NCI-H2107 (cell line): ENCODE data around the gene TNIP1.

Source experiments
- DNase-seq: peaks from one replicate; lab custom pipeline; 2025; lab: John Stamatoyannopoulos, UW

Gene TNIP1

DNA sequence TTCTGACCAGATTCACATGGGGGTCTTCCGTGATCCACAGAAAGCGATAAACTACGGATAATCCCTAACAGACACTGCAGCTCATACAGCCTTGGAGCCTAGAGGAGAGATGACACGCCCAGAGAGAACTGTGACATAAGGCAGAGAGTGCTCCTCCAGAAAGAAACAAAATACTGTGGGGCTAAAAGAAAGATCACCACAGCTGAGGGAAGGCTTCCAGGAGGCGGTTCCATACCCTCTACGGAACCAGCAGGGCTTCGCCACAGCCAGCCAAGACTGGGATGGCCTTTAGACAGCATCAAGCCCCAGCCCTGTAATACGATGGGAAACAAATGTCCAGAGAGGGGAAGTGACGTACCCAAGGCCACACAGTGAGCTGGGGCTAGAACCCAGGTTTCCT, 41.2 kb downstream of the TNIP1 start:
- DNase-seq, result no peak

DNA sequence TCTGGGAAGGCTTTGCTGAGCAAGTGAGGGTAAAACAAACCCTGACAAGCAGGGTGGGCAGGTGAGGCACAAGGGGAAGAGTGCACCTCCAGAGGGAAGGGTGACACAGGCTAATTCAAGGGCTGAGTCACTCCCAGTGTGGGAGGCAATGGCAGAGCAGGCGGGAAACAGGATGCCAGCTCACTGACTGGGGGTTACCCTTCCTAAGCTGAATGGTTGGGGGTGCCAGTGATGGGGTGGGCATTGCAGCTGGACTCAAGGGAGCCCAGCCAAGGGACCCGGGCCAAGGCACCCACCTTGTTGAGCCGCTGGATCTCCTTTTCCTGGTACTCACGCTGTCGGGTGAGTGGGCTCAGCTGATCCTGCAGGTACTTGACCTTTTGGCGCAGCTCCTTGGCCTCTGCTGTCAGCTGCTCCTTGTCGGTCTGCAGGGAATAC, 42.0 kb downstream of the TNIP1 start:
- DNase-seq, result no peak

- no peak for DNase-seq
Observed at GRCh38 chr5:151038412-151038745, 42.5 kb downstream of the TNIP1 start.

DNA sequence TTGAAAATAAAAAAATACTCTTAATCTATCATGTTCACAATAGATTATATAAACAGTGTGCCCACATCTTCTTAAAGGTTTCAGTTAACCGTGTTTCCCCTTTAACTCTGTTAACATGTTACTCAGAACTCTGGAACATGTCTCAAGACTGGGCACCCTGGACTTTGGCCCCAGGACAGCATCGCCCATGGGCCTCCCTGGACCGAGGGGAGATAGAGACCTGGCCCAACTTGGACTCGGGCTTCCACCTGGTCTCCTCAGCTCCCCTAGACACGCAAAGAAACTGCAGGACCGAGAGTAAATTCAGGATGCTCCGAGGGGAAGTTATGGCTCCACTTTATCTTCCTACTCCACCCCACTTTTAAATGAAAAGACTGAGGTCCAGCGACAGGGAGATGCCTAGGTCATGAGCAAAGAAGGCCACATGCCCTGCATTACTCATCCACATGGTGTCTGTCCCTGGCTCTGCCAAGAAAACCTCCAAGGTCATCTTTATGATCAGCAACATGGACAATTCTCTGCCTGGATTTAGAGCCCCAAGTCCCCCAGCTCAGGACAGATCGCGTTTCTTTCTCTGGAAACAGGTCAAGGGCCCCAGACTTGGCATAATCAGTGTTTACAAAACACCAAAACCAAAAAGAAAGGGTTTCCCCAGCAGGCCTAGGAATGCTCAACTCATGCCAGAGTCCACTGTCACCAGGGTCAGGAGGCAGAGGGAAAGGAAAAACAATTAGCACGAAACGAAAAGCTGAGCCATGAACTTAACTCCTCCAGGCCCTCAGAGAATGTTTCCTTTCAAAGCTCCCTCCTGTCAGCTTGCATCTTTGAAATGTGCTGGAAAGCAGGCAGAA, 43.0 kb downstream of the TNIP1 start:
- DNase-seq, result no peak

DNA sequence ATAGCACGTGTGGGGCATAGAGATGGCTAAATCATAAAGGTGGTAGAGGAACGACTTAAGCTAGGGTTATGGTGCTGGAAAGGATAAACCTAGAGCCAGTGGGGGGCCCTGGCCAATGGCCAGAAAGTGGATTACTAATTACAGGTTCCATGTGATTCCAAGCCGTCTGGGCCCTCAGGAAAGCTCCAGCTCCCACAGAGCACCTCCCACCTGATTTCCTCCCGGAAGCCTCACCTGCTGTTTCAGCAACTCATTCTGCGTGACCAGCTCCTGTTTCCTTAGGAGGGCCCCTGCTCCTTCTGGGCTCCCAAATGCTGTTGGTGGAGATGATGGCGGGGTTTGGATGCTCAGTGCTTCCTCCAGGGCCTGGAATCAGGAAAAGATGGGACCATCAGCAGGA, 44.3 kb downstream of the TNIP1 start:
- DNase-seq, result no peak

DNA sequence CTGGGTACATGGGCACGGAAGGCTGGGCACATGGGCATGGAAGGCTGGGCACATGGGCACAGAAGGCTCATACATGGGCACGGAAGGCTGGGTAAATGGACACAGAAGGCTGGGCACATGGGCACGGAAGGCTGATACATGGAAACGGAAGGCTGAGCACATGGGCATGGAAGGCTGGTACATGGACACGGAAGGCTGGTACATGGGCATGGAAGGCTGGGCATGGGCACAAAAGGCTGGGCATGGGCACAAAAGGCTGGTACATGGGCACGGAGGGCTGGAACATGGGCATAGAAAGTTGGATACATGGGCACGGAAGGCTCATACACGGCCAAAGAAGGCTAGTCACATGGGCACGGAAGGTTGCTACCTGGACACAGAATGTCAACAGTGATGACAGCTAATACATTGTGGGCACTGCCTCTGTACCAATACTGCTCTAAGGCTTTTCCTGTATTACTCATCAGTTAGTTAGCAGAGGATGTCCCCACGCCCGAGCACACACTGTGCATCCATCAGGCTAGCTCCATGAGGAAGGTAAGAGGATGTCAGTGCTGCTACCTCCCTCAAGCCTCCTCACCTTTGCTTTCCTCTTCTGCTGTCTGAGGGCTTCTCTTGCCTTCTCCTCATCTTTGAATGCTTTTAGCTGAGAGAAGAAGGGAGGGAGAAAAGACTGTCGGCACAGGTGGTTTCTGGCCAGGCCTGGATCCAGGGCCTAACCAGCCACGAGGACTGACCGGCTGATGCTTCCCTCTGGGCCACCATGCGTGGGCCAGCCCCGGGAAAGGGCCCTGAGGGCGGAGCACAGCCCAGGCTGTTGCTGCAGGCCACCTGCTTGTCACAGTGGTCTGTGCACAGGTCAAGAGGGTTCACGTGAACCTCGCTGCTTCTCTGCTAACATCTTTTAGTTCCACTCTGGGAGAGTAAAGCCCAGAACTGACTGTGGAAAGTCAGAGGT, 46.1 kb downstream of the TNIP1 start:
- DNase-seq, result no peak

DNA sequence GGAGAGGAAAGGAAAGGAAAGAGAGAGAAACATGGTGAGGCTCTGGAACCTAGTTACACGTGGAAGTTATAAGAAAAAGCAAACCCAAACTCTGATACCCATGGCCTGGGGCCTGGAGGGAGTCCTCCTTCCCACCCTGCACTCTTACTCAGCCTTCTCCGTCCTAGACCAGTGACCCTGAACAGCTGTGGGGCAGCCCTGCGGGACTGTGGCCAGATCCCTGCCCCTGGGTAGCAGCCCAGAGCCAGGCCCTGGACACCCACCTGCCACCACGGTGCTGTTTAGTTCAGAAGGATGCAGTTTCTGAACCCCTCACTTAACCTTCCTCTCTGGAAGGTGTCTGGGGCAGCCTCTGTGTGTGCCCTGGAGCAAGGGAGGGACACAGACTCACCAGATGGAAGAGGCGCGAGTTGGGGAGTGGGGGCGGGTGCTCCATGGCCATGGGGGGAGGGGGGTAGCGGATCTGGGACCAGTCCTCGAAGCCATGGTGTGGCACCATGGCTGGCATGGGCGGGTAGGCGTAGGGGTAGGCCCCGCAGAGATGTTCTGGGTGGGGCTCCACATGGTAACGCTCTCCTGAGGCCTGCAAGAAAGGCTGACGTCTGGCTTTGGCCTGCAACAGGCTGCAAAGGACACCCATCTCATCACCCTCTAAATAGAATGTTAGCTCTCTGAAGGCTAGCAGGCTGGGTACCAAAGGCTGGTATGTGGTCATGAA, 47.5 kb downstream of the TNIP1 start:
- no peak for DNase-seq

DNA sequence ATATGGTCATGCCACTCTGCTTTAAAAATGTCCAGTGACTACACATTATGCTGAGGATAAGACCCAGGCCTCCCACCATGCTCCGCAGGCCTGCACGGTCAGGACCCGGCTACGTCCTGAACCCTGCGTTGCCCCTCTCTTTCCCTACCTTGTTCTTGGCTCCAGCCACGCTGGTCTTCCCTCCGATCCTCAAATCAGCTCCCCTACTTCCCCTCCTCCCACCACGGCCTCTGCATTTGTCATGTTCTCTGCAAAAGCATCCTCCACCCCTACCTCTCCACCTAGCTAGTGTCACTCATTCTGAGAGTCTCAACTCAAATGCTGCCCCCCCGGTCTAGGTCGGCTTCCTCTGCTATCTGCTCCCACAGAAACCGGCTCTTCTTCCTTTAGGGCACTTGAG, 49.3 kb downstream of the TNIP1 start:
- DNase-seq, result no peak

- DNase-seq, result no peak
Observed at GRCh38 chr5:151030379-151030778, 50.5 kb downstream of the TNIP1 start.

DNA sequence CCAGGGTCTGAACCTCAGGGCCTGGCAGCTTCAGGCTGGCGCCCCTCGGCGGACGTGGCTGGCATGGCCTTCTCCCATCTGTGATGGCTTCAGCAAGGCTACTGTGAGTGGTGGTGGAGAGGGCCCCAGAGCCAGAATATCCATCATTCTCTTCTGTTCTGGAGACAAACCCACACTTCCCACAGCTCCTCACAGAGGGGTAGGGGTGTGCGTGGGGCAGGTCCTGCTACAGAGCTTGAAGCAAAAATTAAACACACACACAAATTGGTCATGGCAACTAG, 50.8 kb downstream of the TNIP1 start:
- no peak for DNase-seq

DNA sequence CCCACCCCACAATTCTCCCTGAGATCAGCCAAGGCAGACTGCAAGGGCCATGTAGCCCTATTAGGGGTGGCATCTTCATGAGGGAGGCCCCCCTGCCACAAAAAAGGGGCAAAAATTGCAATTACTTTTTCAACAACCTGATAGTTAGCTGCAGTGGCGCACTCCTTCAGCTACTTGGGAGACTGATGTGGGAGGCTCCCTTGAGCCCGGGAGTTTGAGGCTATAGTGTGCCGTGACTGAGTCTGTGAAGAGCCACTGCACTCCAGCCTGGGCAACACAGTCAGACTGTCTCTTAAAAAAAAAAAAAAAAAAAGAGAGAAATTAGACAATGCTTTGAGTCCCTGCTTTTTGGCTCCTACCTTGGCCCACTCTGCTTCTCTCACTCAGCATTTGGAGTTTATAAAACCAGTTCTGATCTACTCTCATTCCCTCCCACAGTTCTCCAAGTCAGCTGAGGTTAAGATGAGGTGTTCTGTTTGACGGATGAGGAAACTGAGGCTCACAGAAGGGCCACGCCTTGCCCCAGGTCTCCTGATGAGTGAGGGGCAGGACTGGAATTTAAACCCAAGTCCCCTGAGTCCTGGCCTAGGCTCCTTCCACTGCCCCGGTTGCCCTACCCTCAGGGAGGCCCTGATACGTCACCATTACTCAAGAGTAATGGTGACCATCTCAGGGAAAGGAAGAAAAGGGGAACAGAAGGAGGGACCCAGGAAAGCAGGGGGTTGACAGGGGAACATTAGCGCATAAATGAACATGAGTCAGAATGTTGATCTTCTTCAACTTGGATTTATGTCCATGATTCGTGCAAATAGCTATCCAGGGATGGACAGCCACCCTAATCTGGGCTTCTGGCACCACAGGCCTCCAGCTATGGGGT, 51.4 kb downstream of the TNIP1 start:
- DNase-seq, result no peak

GRCh38 chr5:151028717-151029116, 52.1 kb downstream of the TNIP1 start:
- DNase-seq, result no peak

DNA sequence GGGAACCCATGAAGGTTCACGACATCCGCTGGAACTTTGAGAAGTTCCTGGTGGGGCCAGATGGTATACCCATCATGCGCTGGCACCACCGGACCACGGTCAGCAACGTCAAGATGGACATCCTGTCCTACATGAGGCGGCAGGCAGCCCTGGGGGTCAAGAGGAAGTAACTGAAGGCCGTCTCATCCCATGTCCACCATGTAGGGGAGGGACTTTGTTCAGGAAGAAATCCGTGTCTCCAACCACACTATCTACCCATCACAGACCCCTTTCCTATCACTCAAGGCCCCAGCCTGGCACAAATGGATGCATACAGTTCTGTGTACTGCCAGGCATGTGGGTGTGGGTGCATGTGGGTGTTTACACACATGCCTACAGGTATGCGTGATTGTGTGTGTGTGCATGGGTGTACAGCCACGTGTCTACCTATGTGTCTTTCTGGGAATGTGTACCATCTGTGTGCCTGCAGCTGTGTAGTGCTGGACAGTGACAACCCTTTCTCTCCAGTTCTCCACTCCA, 52.8 kb downstream of the TNIP1 start:
- DNase-seq, result no peak

- DNase-seq, result no peak
Observed at GRCh38 chr5:151026679-151027078, 54.2 kb downstream of the TNIP1 start.

DNA sequence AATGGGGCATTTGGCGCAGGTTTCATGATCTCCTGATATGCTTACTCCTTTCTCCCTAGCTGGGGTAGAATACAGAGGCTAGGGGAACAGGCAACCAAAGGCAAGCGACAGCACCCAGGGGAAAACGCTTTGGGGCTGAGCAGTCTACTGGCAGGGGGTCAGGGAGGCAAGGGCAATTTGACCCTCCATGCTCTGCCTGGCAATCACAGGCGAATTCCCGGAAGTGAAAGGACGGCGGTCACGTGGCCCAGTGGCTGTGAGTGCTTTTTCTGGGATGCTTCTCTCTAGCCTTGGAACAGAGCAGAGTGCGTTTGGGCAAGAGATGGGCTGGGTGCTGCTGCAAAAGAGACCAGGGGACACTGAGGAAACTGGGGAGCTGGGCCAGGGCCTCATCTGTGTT, 54.7 kb downstream of the TNIP1 start:
- DNase-seq, result no peak

- DNase-seq, result no peak
Observed at GRCh38 chr5:151025250-151025606, 55.6 kb downstream of the TNIP1 start.

- DNase-seq, result no peak
Observed at GRCh38 chr5:151024440-151025249, 56.2 kb downstream of the TNIP1 start.

DNA sequence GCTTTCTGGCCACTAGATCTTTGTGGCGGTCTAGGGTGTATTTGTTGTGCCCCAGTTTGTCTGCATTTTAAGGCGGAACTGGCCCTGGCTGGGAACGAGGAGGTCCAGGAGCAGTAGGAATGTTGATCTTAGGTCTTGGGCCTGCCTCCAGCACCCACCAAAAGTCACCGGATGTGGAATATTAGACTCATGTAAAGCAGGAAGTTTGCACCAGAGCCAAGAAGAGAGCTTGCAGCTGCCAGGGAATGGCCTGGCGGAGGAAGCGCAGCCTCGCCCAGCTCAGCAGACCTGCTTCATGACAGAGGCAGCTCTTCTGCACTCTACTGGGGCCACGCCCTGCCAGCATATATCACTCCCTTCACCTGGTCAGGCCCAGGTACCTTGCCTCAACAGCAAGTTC, 57.2 kb downstream of the TNIP1 start:
- no peak for DNase-seq

DNA sequence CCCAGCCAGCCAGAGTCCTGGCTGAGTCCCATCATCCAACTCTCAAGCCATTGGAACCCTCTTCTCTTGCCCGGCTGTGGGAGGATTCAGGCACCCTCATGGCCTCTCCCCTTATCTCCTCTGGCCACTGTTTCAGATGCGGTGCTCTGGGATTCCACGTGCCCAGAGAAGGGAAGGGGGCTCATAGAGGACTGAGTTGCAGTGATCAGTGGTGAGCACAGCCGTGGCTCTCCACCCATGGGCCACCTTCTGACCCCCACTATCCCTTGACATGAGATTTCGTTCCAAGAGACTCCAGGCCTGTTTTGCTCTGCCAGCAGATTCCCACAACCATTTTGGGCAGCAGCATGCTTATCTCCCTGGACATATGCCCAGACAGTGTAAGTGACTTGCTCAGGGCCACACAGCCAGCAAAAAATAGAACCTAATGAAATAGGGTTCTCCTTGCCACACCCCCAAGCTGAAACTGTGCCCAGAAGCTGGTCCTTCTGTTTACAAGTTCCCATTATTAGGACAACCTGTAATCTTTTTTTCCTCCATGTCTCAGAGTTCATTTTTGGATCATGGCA, 57.7 kb downstream of the TNIP1 start:
- no peak for DNase-seq

DNA sequence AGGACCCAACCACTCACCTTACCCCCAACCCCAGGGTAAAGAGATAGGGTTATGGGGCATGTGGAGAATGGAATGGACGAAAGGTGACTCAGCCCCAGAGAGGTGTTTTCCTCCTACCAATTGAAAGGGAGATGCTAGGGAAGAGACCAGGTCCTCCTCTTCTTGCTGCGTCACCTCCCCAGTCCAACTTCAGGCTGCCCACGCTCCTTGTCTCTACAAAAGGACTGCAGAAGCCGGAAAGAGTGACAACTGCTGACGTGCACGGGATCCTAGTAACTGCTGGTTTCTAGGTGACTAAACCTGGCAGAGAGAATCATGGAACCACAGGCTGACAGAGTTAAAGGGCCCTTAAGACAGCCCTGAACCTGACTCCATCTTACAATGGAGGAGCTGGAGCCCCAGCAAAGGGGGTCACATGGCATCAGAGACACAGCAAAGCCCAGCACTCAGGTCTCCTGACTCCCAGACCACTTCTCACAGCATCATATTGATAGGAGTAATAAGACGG, 58.3 kb downstream of the TNIP1 start:
- DNase-seq, result no peak
